Ovary (tissue), 9 donors: ENCODE results near the gene SLC16A4. TPM values are rescaled to one million over a fixed set of nuclear protein-coding genes. Genes with fewer than 3 reads are reported as not detected.

Source experiments
- DNase-seq, 5 donors: peaks; one replicate each; pipeline ENCODE4 v3.0.0-alpha.2; 2019 to 2020
- H3K27ac ChIP-seq, 2 donors: fragments of 200-600 bp; one replicate each; pipeline versions ENCODE4 v1.5.1 to v1.8.0; 2019 to 2022
- H3K27me3 ChIP-seq: fragments of 200-600 bp; one replicate; pipeline ENCODE4 v1.8.0; 2022
- H3K36me3 ChIP-seq: fragments of 200-600 bp; sonication (generic); one replicate; pipeline ENCODE4 v1.5.1; 2019
- H3K4me1 ChIP-seq: one replicate; pipeline ENCODE4 v1.8.1; 2013; ENCODE audit warnings: mild to moderate bottlenecking, moderate library complexity; ENCODE audit not compliant: insufficient read depth
- H3K4me3 ChIP-seq: fragments of 200-600 bp; sonication (generic); one replicate; pipeline ENCODE4 v1.5.1; 2017
- H3K9me3 ChIP-seq, 2 donors: fragments of 200-600 bp in 1 of 2; sonication (generic) in 1 of 2; one replicate each; pipeline versions ENCODE4 v1.5.1 to v1.8.1; 2013 to 2019; ENCODE audit warnings: mild to moderate bottlenecking in 1 of 2, moderate library complexity in 1 of 2
- CTCF ChIP-seq, 3 donors: fragments of 450-650 bp in 2 of 3; fragments of 200-600 bp in 1 of 3; IDR thresholded peaks; one replicate each; pipeline versions ENCODE4 v1.5.1 to v1.8.0; 2016 to 2022; ENCODE audit warnings: antibody characterized with exemption in 3 of 3, mild to moderate bottlenecking in 1 of 3
- EP300 ChIP-seq: sonication (generic); formaldehyde crosslinking; IDR thresholded peaks from one replicate; pipeline ENCODE4 v1.6.1; 2017; ENCODE audit warnings: antibody characterized with exemption
- POLR2A ChIP-seq: fragments of 450-650 bp; IDR thresholded peaks from one replicate; pipeline ENCODE4 v1.6.1; 2017; ENCODE audit warnings: antibody characterized with exemption, mild to moderate bottlenecking, moderate library complexity
- WGBS, 3 donors: extraction: QIAGEN DNeasy Blood & Tissue Kit in 1 of 3; methylation state at CpG; one replicate each; pipeline versions ENCODE4 v1.1.5 to v1.1.7; 2013 to 2017; 5-methylcytosine and 5-hydroxymethylcytosine counted together
- intact Hi-C, 4 donors: fragments of 100-400 bp; cut with DNase I; formaldehyde crosslinking; loops; one replicate each; pipeline versions ENCODE4 v1.11.0 to v1.15.1; 2022 to 2023
- polyA plus RNA-seq, 2 donors: library from polyadenylated mRNA; stranded (reverse); fragments of 200-250 nt in 1 of 2; fragments of 350-450 nt in 1 of 2; fragmentation: Illumina TruSeq in 1 of 2; extraction: RNeasy Lipid Tissue Mini Kit (QIAGEN cat#74804) in 1 of 2; gene quantifications; one replicate each; pipeline ENCODE4 v1.2.3, GENCODE V29; 2013 to 2014
- total RNA-seq, 7 donors: library from RNA; depleted of rRNA in 2 of 7; stranded (reverse); fragments of >200 nt in 2 of 7; fragmentation: NEBNext Ultra II Directional in 3 of 7; extraction: Animal tissue kit (Norgen Biotek cat#: 25700) in 3 of 7; gene quantifications; one replicate each; pipeline versions ENCODE4 v1.1.0 to v1.2.4, GENCODE V29; 2016 to 2023
- donor health status: DM: no; HTN: no; CAD: no; lungs with moderate emphysema.
- donor health status: DM: no; HTN: no; CAD: no.
- donor health status: Bipolar disorder and iron deficiency.
- donor health status: DM: yes; HTN: yes; CAD: no.
- donor health status: DM: no; HTN: no; CAD: no.
- donor health status: DM: yes; HTN: yes; CAD: no.

The SLC16A4 gene
- total and polyA plus RNA-seq, 9 donors: 14.5 to 33.7 (median 23.9) TPM

GRCh38 chr1:110328274-110328673, 62.6 kb downstream of the SLC16A4 start:
- Histone ChIP-seq H3K4me3 (no peak overlapping the region), H3K36me3 (no peaks in the 10 kb centered on the region), H3K4me1 (no peaks in the 10 kb centered on the region), H3K27me3 (no peaks in the 10 kb centered on the region), H3K9me3 (no peaks in the 10 kb centered on the region), H3K27ac (no peak overlapping the region)
- intact Hi-C loops: no loop called here
- TF ChIP-seq EP300 (no peak), CTCF (IDR thresholded peaks at IDR 0.05) (no peak), POLR2A (no peak)
- no peak for DNase-seq

DNA sequence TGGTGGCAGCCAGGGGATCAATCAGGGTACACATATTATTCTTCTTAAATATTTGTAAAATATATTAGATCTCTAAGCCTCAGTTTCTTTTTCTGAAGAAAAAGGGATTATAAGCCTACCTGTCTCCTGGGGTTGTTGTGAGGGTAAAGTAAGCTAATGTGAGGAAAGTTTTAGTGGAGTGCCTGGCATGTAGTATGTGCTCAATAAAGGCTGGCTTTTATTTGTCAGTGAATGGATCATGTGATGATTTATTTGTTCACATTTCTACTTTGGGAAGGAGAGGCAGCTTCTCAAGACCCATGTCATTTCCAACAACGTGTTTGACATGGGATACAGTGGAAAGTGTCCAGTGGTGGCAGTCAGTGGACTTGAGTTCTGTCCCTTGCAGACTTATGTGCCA, 64.0 kb downstream of the SLC16A4 start:
- TF ChIP-seq EP300 (no peak), POLR2A (no peak), CTCF (IDR thresholded peaks at IDR 0.05) (no peak)
- DNase-seq: no peak
- H3K4me1 ChIP-seq: no peaks in the 10 kb centered on the region
- no peaks in the 10 kb centered on the region for H3K27me3 ChIP-seq
- no peaks in the 10 kb centered on the region for H3K9me3 ChIP-seq
- no peaks in the 10 kb centered on the region for H3K36me3 ChIP-seq
- no peak overlapping the region for H3K27ac ChIP-seq
- no peak overlapping the region for H3K4me3 ChIP-seq
- 57 to 73% (median 59%) methylated on average over 1 of the region's 1 CpG for WGBS, 3 donors
- intact Hi-C loops: no loop called here

- H3K4me1 ChIP-seq: no peaks in the 10 kb centered on the region
- H3K4me3 ChIP-seq: no peak overlapping the region
- no peaks in the 10 kb centered on the region for H3K9me3 ChIP-seq
- TF ChIP-seq CTCF (IDR thresholded peaks at IDR 0.05) (no peak), EP300 (no peak), POLR2A (no peak)
- H3K27me3 ChIP-seq: no peaks in the 10 kb centered on the region
- 88 to 90% (median 89%) methylated on average over 1 of the region's 1 CpG for WGBS, 3 donors
- H3K36me3 ChIP-seq: no peaks in the 10 kb centered on the region
- DNase-seq: no peak
- intact Hi-C loops: no loop called here
- no peak overlapping the region for H3K27ac ChIP-seq
Measured at GRCh38 chr1:110324667-110325066, 66.2 kb downstream of the SLC16A4 start.

- no peaks in the 10 kb centered on the region for H3K4me1 ChIP-seq
- WGBS, 3 donors: 61 to 65% (median 64%) methylated on average over 4 of the region's 4 CpGs
- no peak for TF ChIP-seq CTCF (IDR thresholded peaks at IDR 0.05)
- TF ChIP-seq EP300: no peak
- TF ChIP-seq POLR2A: no peak
- no peaks in the 10 kb centered on the region for H3K27me3 ChIP-seq
- no peak overlapping the region for H3K27ac ChIP-seq
- DNase-seq: no peak
- intact Hi-C loops: no loop called here
- no peaks in the 10 kb centered on the region for H3K36me3 ChIP-seq
- H3K4me3 ChIP-seq: no peak overlapping the region
- no peaks in the 10 kb centered on the region for H3K9me3 ChIP-seq
Measured at GRCh38 chr1:110321846-110322245, 69.0 kb downstream of the SLC16A4 start.

GRCh38 chr1:110321045-110321444, 69.8 kb downstream of the SLC16A4 start:
- H3K4me3 ChIP-seq: no peak overlapping the region
- no peaks in the 10 kb centered on the region for H3K36me3 ChIP-seq
- no peaks in the 10 kb centered on the region for H3K9me3 ChIP-seq
- DNase-seq: no peak
- no peaks in the 10 kb centered on the region for H3K27me3 ChIP-seq
- no peaks in the 10 kb centered on the region for H3K4me1 ChIP-seq
- intact Hi-C loops: no loop called here
- H3K27ac ChIP-seq: no peak overlapping the region
- WGBS, 3 donors: 84 to 87% (median 85%) methylated on average over 2 of the region's 2 CpGs
- TF ChIP-seq EP300 (no peak), CTCF (IDR thresholded peaks at IDR 0.05) (no peak), POLR2A (no peak)
